Pancreas (tissue), 10 donors: ENCODE measurements around the gene RAB1A. TPM values are rescaled to one million over a fixed set of nuclear protein-coding genes. Genes with fewer than 3 reads are reported as not detected.
"Not testable (repeated sequence)": the region's sequence is repeated elsewhere in the genome, so short reads cannot be mapped to it uniquely, and the experiment has no call there.

ENCODE experiments used
- ATAC-seq, 4 donors: fragments of 200-7000 bp; cut with Tn5 transposase; one replicate each; pipeline versions ENCODE4 v1.8.0 to v1.9.1; 2020; ENCODE audit warnings: mild to moderate bottlenecking in 4 of 4, moderate library complexity in 4 of 4
- DNase-seq, 6 donors: peaks; one replicate each; pipeline ENCODE4 v3.0.0-alpha.2; 2020
- FAIRE-seq: peaks from 2 replicates; lab custom pipeline; 2012; peaks lifted over from hg19 to GRCh38; lab: Jason Lieb, UNC
- H3K27ac ChIP-seq, 4 donors: fragments of 200-600 bp; sonication (generic); 1 replicate in 3 of 4; 2 replicates in 1 of 4; pipeline versions ENCODE4 v1.5.0 to v1.8.0; 2020
- H3K27me3 ChIP-seq, 4 donors: fragments of 200-600 bp; one replicate each; pipeline ENCODE4 v1.8.0; 2021
- H3K36me3 ChIP-seq, 3 donors: fragments of 200-600 bp; sonication (generic) in 1 of 3; one replicate each; pipeline versions ENCODE4 v1.5.0 to v1.8.0; 2020 to 2021
- H3K4me1 ChIP-seq, 3 donors: fragments of 200-600 bp; one replicate each; pipeline ENCODE4 v1.8.0; 2021
- H3K4me3 ChIP-seq, 4 donors: fragments of 200-600 bp; sonication (generic) in 2 of 4; one replicate each; pipeline versions ENCODE4 v1.5.0 to v1.8.0; 2020 to 2021
- H3K9me3 ChIP-seq, 4 donors: fragments of 200-600 bp; one replicate each; pipeline ENCODE4 v1.8.0; 2021
- CTCF ChIP-seq, 4 donors: fragments of 200-600 bp; sonication (generic) in 3 of 4; IDR thresholded peaks; one replicate each; pipeline versions ENCODE4 v1.5.0 to v1.8.0; 2021; ENCODE audit warnings: antibody characterized with exemption in 4 of 4
- WGBS, 2 donors: extraction: QIAGEN DNeasy Blood & Tissue Kit; methylation state at CpG; one replicate each; pipeline ENCODE4 v1.1.7; 2013; 5-methylcytosine and 5-hydroxymethylcytosine counted together
- intact Hi-C, 3 donors: fragments of 100-400 bp; cut with DNase I; formaldehyde crosslinking; loops; one replicate each; pipeline versions ENCODE4 v1.11.1 to v1.14.2; 2022
- polyA plus RNA-seq, 2 donors: library from polyadenylated mRNA; stranded (reverse); fragments of 200-250 nt; gene quantifications; one replicate each; pipeline ENCODE4 v1.2.3, GENCODE V29; 2013
- total RNA-seq, 6 donors: library from RNA; stranded (reverse); fragmentation: NEBNext Ultra II Directional in 4 of 6; extraction: Animal tissue kit (Norgen Biotek cat#: 25700) in 4 of 6; gene quantifications; one replicate each; pipeline versions ENCODE4 v1.2.1 to v1.2.4, GENCODE V29; 2021 to 2023
- donor health status: healthy with polysubstance abuse.
- donor health status: DM: no; HTN: no; CAD: no; lungs with moderate emphysema.
- donor health status: DM: no; HTN: no; CAD: no.
- donor health status: control.
- donor health status: control.
- donor health status: Bipolar disorder and iron deficiency.
- donor health status: DM: yes; HTN: yes; CAD: no.
- donor health status: DM: no; HTN: no; CAD: no.
- donor health status: DM: no; HTN: no; CAD: no.
- donor health status: DM: yes; HTN: yes; CAD: no.

RAB1A gene
- total RNA-seq = 10 to 100 TPM; 47.3 to 84.0 (median 69.4) TPM
- polyA plus RNA-seq = 10 to 100 TPM; 43.1 to 70.4 TPM

DNA sequence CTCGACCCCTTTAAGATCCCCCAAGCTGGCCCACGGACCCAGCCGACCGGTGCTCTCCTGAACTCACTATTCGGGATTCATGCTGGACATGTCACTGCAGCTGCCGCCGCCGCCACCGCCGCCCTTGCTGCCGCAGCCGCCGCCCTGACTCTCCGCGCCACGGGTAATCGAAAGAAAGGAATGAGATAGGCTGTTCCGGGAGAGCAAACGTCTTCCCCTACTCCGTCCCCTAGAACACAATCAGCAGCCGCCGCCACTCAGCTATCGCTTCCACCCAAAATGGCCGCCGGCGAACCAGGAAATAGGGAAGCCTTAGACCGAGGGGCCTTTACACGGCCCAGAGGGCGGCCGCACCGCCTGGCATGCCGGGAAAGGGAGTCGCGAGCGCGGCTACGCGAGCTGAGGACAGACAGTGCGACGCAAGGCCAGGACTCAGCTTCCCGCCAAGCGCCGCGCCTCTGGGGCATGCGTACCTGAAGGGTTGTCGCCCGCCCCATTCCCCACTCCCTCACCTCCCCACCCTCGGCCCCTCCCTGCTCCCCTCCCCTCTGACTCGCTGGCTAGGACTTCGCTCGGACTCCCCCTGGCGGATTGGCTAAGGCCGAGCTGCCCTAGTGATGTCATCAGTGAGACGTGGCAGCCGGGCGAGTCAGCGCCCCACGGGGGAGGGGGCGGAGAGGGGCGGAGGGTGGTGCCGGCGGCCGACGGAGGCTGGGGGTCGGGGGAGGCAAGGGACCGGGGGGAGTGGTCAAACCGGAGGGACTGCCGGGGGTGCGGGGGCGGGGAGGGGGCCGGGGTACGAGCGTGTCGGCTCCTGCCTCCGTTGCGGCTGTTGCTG, at the start of gene RAB1A:
TSS of gene RAB1A (minus strand) at position 281 of the 838 bp plus-strand sequence. CDS start at position 90, 191 bp downstream.
- DNase-seq (peak; percentile 98 to 100 (median 100)), FAIRE-seq (peak; percentile 90), ATAC-seq (peak; percentile 85 to 93 (median 90))
- Histone ChIP-seq H3K27me3 (no peaks in the 10 kb centered on the region), H3K9me3 (no peaks in the 10 kb centered on the region), H3K4me1 (peaks cover 6 to 32% (median 11%) of the 10 kb centered on the region in 3 donors), H3K36me3 (no peaks in the 10 kb centered on the region), H3K27ac (peak within 1 kb of the TSS; percentile 95 to 98 (median 97)), H3K4me3 (peak within 1 kb of the TSS; percentile 67 to 89 (median 76))
- intact Hi-C loops = loop anchor here in 1 of 3 donors (10.0 kb wide), 1 partner anchor 55 kb away; no protein-coding TSS in a partner anchor
- TF ChIP-seq CTCF (IDR thresholded peaks at IDR 0.05) = peak in 2 of 4 donors; percentile 21 to 48
- 1% methylated on average over 49 to 76 of the region's 76 CpGs for WGBS, 2 donors

DNA sequence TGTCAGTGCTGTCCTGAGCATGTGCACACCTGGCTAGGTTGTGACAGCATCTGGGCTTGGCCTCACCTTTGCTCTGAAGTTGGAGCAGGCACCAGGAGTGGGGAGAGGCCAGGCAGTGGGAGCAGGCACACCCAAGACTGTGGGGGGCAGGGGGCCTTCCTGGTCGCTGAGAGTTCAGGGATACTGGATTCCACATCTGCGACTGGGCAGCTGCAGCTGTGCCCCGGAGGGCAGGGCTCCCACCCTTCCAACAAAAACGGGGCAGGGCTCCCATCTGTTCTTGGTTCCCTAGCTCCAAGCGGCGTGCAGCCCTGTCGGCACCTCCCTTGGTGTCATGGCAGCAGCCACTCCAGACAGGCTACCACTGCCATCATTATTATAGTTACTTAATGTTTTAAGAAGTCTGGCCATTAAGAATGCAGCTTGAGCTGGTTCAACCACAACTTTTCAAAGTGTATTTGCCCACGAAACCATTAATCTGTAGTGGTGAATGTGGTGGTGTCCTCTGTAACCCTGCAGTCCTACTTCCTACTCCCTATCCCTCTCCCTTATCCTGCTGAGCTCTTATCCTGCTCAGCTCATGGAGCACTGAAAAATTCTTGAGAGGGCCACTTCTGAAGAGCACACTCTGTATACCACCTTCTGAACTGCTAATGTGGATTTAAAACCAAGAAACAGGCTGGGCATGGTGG, 48.0 kb upstream of the RAB1A start:
- DNase-seq = no peak
- peak in 1 of 4 donors; percentile 21 for ATAC-seq
- intact Hi-C loops = loop anchor here in 1 of 3 donors (10.0 kb wide), 1 partner anchor 113 kb away; no protein-coding TSS in a partner anchor
- H3K27ac ChIP-seq = no peak overlapping the region
- H3K4me1 ChIP-seq = no peaks in the 10 kb centered on the region
- no peak for TF ChIP-seq CTCF (IDR thresholded peaks at IDR 0.05)
- H3K9me3 ChIP-seq = no peaks in the 10 kb centered on the region
- H3K27me3 ChIP-seq = no peaks in the 10 kb centered on the region
- no peaks in the 10 kb centered on the region for H3K36me3 ChIP-seq
- WGBS, 2 donors = 83 to 86% methylated on average over 8 of the region's 8 CpGs
- FAIRE-seq = no peak
- no peak overlapping the region for H3K4me3 ChIP-seq

DNA sequence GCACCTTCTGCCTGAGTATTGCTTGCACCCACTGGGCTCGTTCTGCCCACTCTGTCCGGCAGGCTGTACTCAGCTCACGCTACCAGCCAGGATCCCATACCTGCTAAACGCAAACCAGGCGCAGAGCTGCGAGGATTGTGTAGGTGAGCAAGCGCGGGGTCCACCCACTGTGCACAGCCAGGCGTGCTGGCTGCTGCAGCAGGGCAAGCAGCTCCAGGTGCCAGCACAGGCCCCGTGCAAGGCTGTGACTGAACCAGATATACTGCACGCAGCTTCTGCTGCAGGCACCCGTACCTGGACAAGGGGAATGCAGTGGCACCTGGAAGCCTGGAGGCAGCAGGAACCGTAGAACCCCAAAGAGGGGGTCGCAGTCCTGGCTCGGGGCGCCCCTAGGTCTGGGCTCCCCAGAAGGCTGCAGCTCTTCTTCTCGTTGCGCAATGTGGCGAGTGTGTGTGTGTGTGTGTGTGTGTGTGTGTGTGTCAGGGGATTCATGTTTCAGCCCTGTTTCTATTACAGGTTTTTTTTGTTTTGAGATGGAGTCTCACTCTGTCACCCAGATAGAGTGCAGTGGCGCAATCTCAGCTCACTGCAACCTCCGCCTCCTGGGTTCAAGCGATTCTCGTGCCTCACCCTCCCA, 46.1 kb upstream of the RAB1A start:
- no peak for TF ChIP-seq CTCF (IDR thresholded peaks at IDR 0.05)
- Histone ChIP-seq H3K4me1 (peaks cover 0 to under 1% (median 0%) of the 10 kb centered on the region in 3 donors), H3K4me3 (no peak overlapping the region), H3K27ac (no peak overlapping the region), H3K27me3 (no peaks in the 10 kb centered on the region), H3K36me3 (no peaks in the 10 kb centered on the region), H3K9me3 (no peaks in the 10 kb centered on the region)
- intact Hi-C loops = loop anchor here in 1 of 3 donors (10.0 kb wide), 1 partner anchor 111 kb away; no protein-coding TSS in a partner anchor
- WGBS, 2 donors = 85 to 89% methylated on average over 23 of the region's 23 CpGs
- ATAC-seq (no peak), DNase-seq (no peak), FAIRE-seq (no peak)

DNA sequence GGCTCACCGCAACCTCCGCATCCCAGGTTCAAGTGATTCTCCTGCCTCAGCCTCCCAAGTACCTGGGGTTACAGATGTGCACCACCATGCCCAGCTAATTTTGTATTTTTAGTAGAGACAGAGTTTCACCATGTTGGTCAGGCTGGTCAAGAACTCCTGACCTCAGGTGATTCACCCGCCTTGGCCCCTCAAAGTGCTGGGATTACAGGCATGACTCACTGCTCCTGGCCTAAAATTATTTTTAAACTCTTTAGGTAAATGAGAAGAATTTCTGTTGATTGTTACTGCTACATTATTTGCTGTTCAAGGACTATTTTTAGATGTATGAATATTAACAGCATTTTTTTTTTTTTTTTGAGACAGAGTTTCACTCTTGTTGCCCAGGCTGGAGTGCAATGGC, 44.1 kb upstream of the RAB1A start:
- FAIRE-seq, H3K4me1 ChIP-seq: not testable (repeated sequence)

More for the DNA sequence above, 44.1 kb upstream of the RAB1A start:
- not testable (repeated sequence) for H3K27ac ChIP-seq, H3K9me3 ChIP-seq, ATAC-seq, H3K4me3 ChIP-seq, H3K27me3 ChIP-seq, H3K36me3 ChIP-seq, DNase-seq
- WGBS, 2 donors = 95 to 97% methylated on average over 3 of the region's 3 CpGs
- intact Hi-C loops = loop anchor here in 1 of 3 donors (10.0 kb wide), 1 partner anchor 109 kb away; no protein-coding TSS in a partner anchor
